Skeletal muscle cell (primary cell): ENCODE measurements around the gene TYK2.

ENCODE experiments used
- DNase-seq: peaks from one replicate; pipeline ENCODE4 v3.0.0-alpha.2; 2010; ENCODE audit warnings: low read depth
- H3K4me3 ChIP-seq: 2 replicates; pipeline ENCODE4 v1.5.1; 2011; ENCODE audit warnings: low read depth, mild to moderate bottlenecking, control low read depth, low read length, moderate library complexity

TYK2 gene

GRCh38 chr19:10318807-10319682 lies 61.3 kb downstream of the TYK2 start:
- DNase-seq, result no peak
- no peak overlapping the region for H3K4me3 ChIP-seq

GRCh38 chr19:10317857-10318462 lies 62.4 kb downstream of the TYK2 start:
- no peak overlapping the region for H3K4me3 ChIP-seq

GRCh38 chr19:10317045-10317856 lies 63.1 kb downstream of the TYK2 start:
- DNase-seq, result no peak
- H3K4me3 ChIP-seq, result no peak overlapping the region

More at GRCh38 chr19:10317857-10318462, 62.4 kb downstream of the TYK2 start:
- no peak for DNase-seq

- DNase-seq, result no peak
- no peak overlapping the region for H3K4me3 ChIP-seq
Measured at GRCh38 chr19:10316229-10317044, 63.9 kb downstream of the TYK2 start.

- no peak for DNase-seq
- H3K4me3 ChIP-seq, result peak within 1 kb of the TSS; percentile 77
Measured at GRCh38 chr19:10315335-10316214, 64.8 kb downstream of the TYK2 start, which contains the start of gene FDX2. Gene FDX2, minus strand, starts transcription at chr19:10316015. Its CDS starts 19 bp downstream, at chr19:10315996.

GRCh38 chr19:10309423-10309822 lies 70.9 kb downstream of the TYK2 start, which contains the start of gene ZGLP1:
Gene ZGLP1, minus strand, starts transcription at chr19:10309815.
- no peak for DNase-seq
- no peak within 1 kb of the TSS for H3K4me3 ChIP-seq

GRCh38 chr19:10306327-10306726 lies 74.0 kb downstream of the TYK2 start:
- H3K4me3 ChIP-seq, result no peak overlapping the region
- no peak for DNase-seq

GRCh38 chr19:10305139-10305806 lies 75.1 kb downstream of the TYK2 start:
- H3K4me3 ChIP-seq, result no peak overlapping the region
- no peak for DNase-seq
